ENCODE measurements around the gene TEC.

- TF ChIP-seq RNF2 (IDR thresholded peaks at IDR 0.05; ENCODE audit: borderline replicate concordance, low read depth, low read length, missing control alignments, poor library complexity, severe bottlenecking): no peak
- TF ChIP-seq RXRA (IDR thresholded peaks at IDR 0.05; ENCODE audit: insufficient read depth, low read depth, low read length): no peak
Observed at GRCh38 chr4:48195853-48196252, 73.8 kb downstream of the TEC start.

Data from H1 (cell line).